Measurements from ENCODE around the gene GXYLT2.

GRCh38 chr3:72959336-72959735, 71.5 kb downstream of the GXYLT2 start:
- TF ChIP-seq, protein P1, sequence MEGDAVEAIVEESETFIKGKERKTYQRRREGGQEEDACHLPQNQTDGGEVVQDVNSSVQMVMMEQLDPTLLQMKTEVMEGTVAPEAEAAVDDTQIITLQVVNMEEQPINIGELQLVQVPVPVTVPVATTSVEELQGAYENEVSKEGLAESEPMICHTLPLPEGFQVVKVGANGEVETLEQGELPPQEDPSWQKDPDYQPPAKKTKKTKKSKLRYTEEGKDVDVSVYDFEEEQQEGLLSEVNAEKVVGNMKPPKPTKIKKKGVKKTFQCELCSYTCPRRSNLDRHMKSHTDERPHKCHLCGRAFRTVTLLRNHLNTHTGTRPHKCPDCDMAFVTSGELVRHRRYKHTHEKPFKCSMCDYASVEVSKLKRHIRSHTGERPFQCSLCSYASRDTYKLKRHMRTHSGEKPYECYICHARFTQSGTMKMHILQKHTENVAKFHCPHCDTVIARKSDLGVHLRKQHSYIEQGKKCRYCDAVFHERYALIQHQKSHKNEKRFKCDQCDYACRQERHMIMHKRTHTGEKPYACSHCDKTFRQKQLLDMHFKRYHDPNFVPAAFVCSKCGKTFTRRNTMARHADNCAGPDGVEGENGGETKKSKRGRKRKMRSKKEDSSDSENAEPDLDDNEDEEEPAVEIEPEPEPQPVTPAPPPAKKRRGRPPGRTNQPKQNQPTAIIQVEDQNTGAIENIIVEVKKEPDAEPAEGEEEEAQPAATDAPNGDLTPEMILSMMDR (IDR thresholded peaks at IDR 0.05) = no peak
- no peak for TF ChIP-seq POLR2A (IDR thresholded peaks at IDR 0.05)

Data from thyroid gland (tissue), 4 donors.